ENCODE data around the gene DIAPH2.

Gene DIAPH2

DNA sequence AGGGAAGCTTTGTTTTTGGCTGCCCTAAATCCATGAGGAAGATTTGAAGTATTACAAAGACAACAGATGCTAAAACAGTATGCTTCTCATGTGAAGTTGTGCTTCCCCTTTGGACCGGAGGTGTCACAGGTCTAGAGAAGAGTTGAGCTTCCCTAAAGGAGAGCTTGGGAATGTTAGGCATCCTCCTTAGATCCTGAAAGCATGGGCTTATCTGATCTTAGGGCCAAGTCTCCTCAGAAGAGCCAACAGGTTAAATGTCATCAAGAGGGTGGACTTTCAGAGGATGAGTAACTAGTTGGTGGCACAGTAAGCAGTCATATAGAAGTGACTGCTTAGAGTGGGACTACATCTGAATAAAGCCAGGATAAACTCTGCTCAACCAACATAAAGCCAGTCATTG lies 404.5 kb downstream of the DIAPH2 start:
- no peak for TF ChIP-seq CREB5 (CRISPR knock-in tag; IDR thresholded peaks at IDR 0.05; ENCODE audit: low read depth)
- no peak for TF ChIP-seq ISL1 (CRISPR knock-in tag; IDR thresholded peaks at IDR 0.05)
- no peak for TF ChIP-seq TCF4 (CRISPR knock-in tag; IDR thresholded peaks at IDR 0.05; ENCODE audit: borderline replicate concordance)
- TF ChIP-seq TOX (CRISPR knock-in tag; IDR thresholded peaks at IDR 0.05; ENCODE audit: borderline replicate concordance): no peak
- no peak for TF ChIP-seq POU6F1 (CRISPR knock-in tag; IDR thresholded peaks at IDR 0.05; ENCODE audit: borderline replicate concordance, low read depth)
- no peak for TF ChIP-seq ZFP30 (CRISPR knock-in tag; IDR thresholded peaks at IDR 0.05)
- no peak for TF ChIP-seq ZFP3 (CRISPR knock-in tag; IDR thresholded peaks at IDR 0.05)
- no peak for TF ChIP-seq BACH2 (CRISPR knock-in tag; IDR thresholded peaks at IDR 0.05; ENCODE audit: borderline replicate concordance)
- no peak for TF ChIP-seq ARNTL (CRISPR knock-in tag; IDR thresholded peaks at IDR 0.05; ENCODE audit: borderline replicate concordance, low read depth)
- no peak for TF ChIP-seq ZC3H10 (CRISPR knock-in tag; IDR thresholded peaks at IDR 0.05)
- TF ChIP-seq RARB (CRISPR knock-in tag; IDR thresholded peaks at IDR 0.05): no peak
- no peak for TF ChIP-seq ZNF70 (CRISPR knock-in tag; IDR thresholded peaks at IDR 0.05)
- no peak for TF ChIP-seq PATZ1 (CRISPR knock-in tag; IDR thresholded peaks at IDR 0.05; ENCODE audit: borderline replicate concordance)
- no peak for TF ChIP-seq TSHZ2 (CRISPR knock-in tag; IDR thresholded peaks at IDR 0.05)
- no peak for ATAC-seq

- ATAC-seq: no peak
Measured at GRCh38 chrX:97096385-97096784, 411.7 kb downstream of the DIAPH2 start.

More at GRCh38 chrX:97096385-97096784, 411.7 kb downstream of the DIAPH2 start:
- TF ChIP-seq CREB5 (CRISPR knock-in tag; IDR thresholded peaks at IDR 0.05; ENCODE audit: low read depth) (no peak), ZC3H10 (CRISPR knock-in tag; IDR thresholded peaks at IDR 0.05) (no peak), POU6F1 (CRISPR knock-in tag; IDR thresholded peaks at IDR 0.05; ENCODE audit: borderline replicate concordance, low read depth) (no peak), ZNF70 (CRISPR knock-in tag; IDR thresholded peaks at IDR 0.05) (no peak), TOX (CRISPR knock-in tag; IDR thresholded peaks at IDR 0.05; ENCODE audit: borderline replicate concordance) (no peak), GLIS3 (CRISPR knock-in tag; IDR thresholded peaks at IDR 0.05) (no peak), SNAI2 (CRISPR knock-in tag; IDR thresholded peaks at IDR 0.05) (no peak), PPARA (CRISPR knock-in tag; IDR thresholded peaks at IDR 0.05; ENCODE audit: borderline replicate concordance) (no peak), ISL1 (CRISPR knock-in tag; IDR thresholded peaks at IDR 0.05) (no peak), ZFP30 (CRISPR knock-in tag; IDR thresholded peaks at IDR 0.05) (no peak), RARB (CRISPR knock-in tag; IDR thresholded peaks at IDR 0.05) (no peak), ESRRG (CRISPR knock-in tag; IDR thresholded peaks at IDR 0.05) (no peak)
- TF ChIP-seq, protein P1, sequence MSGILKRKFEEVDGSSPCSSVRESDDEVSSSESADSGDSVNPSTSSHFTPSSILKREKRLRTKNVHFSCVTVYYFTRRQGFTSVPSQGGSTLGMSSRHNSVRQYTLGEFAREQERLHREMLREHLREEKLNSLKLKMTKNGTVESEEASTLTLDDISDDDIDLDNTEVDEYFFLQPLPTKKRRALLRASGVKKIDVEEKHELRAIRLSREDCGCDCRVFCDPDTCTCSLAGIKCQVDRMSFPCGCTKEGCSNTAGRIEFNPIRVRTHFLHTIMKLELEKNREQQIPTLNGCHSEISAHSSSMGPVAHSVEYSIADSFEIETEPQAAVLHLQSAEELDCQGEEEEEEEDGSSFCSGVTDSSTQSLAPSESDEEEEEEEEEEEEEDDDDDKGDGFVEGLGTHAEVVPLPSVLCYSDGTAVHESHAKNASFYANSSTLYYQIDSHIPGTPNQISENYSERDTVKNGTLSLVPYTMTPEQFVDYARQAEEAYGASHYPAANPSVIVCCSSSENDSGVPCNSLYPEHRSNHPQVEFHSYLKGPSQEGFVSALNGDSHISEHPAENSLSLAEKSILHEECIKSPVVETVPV (CRISPR knock-in tag; IDR thresholded peaks at IDR 0.05): no peak
